ENCODE results near the gene YTHDC1.
A peak's percentile ranks its signal among the peaks of the same experiment; 100 is the strongest.
"Not testable (repeated sequence)": the region's sequence is repeated elsewhere in the genome, so short reads cannot be mapped to it uniquely, and the experiment has no call there.

Gene YTHDC1
- 226 to 274 reads per million in 2 donors for total RNA-seq

DNA sequence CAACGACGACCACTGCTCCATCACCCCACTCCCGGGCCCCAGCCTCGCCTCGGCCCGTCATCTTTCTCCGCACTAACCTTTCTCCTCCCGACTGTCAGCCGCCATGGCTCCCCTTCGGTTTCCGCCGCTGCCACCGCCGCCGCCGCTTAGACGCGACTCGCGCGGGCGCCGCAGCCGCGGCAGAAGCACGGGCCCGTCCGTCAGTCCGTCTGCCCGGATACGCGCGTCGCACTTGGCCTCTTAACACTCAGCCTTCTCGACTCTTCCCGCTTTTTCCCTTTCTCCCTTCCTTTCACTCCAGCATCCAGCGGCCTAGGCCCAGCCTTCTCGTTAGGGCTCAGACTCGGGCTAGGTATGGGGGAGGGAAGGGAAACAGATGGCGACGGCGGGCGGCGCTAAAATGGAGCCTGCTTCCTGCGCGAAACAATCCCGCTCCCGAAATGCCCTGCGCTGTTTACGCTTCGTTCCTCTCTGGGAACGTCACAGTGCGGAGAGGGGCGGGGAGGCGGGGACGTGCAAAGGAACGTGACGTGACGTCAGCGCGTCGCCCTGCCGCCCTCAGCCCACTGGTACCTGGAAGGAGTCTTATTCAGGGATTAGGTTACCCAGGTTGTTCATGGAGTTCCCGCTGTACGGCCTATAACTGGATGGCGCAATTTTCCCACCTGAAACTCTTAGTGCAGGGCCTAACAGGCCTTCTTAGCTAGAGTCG lies at the start of gene YTHDC1:
TSS of gene YTHDC1 (minus strand) at position 442 of the 712 bp plus-strand sequence. CDS start at position 105, 337 bp downstream.
- peak; percentile 77 for DNase-seq

- no peak for DNase-seq
Observed at GRCh38 chr4:68399306-68399705, 49.4 kb upstream of the YTHDC1 start.

DNA sequence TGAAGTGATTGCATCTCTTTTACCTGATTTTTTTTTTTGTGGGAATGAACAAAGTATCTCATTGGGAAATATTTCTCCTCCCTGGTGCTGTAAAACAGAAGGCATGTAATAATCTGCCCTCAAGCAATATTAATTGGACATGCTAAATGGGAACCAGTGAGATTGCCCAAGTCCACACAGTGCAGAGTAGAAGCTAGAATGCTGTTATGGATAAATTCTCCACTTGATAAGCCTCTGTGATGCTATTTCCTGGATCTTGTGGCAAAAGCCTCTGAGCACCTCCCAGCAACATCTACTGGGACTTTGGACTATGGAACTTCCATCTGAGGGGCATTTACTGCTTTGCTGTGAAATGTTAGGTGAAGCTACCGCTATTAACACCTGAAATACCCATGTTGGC lies 46.9 kb upstream of the YTHDC1 start:
- DNase-seq = no peak

DNA sequence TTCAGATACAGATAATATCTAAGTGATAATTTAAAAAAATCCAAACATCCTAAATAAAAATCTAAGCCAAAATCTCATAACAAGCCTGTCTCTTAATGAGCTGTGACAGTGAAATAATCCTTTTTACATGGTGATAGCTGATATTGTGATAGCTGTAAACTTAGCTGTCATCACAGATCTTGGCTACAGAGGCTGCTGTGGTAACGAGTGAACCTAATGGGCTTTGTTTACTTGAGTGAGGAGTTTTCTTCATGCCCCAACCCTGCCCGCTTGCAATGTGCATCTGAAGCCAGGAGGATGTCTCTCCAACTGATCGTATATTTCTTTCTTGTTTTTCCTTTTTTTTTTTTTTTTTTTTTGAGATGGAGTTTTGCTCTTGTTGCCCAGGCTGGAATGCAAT lies 41.5 kb upstream of the YTHDC1 start:
- no peak for DNase-seq

DNA sequence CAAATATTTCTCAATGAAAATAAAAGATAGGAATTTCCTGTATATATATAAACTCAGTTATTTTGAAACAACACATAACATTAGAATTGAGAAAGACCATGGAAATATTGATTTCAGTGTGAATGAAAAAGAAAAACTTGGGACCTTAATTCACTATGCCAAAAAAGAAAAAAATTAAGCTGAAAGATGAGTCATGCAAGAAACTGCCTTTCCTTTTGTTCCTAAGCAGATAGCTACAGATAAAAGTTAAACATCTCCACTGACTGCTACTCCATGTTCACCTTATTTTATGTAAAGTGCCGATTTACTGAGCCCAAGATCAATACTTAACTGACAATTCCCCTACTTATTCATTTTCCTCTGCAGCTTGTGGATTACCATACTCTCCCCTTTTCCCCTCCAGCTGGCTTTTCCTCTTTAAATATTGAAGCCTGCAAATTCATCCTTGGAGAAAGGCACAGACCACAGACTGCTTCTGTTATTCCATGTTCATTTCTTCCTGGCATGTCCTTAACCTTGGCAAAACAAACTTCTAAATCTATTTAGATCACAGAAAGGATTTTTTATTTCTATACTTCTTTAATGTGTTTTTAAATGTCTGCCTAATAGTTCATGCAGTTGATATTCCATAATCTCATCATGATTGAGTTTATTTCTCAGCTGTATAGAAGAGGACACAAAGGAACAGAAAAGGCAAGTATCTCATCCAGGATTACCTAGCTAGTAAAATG lies 40.5 kb upstream of the YTHDC1 start:
- no peak for DNase-seq

DNA sequence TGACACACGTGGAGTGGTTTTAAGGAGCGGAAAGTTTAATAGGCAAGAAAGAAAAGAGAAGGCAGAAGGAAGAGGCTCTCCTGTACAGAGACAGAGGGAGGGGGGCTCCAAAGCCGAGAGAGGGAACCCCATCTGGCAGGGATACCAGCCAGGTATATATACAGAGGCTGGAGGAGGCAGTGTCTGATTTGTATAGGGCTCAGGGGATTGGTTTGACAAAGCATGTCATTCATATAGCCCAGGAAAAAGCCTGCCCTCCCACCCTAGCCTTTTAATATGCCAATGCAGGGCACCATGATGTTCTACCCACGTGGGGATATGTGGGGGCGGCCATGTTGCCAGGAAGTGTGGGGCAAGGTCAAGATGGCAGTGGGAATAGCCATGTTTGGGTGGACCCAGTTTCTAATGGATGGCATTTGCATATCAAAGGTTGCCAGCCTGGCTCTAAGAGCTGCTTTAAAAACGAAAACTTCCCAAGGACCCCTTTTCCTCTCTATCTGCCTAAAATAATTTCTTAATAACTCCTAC lies 39.6 kb upstream of the YTHDC1 start:
- DNase-seq = not testable (repeated sequence)

- DNase-seq = no peak
Observed at GRCh38 chr4:68388347-68388865, 38.5 kb upstream of the YTHDC1 start.

DNA sequence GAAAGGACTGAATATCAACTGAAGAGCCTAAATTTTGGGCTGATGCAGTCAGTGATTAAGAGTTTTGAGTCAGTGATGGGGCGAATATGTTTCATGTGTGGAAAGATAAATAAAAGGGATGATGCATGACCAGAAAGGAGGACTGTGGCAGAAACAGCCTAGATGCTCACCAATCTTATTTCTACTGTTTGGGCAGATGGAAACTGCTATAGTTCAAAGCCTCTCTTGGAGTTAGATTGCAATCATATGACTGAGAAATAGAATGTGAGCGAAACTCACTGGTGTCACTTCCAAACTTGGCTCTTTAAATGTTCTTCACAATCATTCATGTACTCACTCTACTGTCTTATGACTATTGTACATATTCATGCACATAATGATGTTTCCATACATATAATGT lies 35.4 kb upstream of the YTHDC1 start:
- DNase-seq = no peak

- DNase-seq = no peak
Observed at GRCh38 chr4:68383115-68383514, 33.2 kb upstream of the YTHDC1 start.

DNA sequence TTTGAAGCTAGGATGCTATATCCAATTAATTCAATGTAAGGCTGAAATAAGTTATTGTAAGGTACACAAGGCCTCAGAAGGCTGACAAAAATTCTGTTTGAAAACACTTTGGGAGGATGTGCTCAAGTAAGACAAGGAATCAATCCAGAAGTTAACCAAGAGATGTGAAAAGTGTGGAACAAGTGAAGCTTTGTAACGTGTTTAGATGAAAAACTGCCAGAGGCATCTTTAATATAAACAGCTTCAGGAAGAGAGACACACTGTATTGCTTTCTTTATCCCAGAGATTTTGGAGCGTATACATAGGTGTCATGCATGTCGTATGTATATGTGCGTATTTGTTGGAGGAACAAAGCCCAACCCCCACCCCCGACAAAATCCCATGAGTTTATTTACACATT lies 28.3 kb upstream of the YTHDC1 start:
- no peak for DNase-seq

DNA sequence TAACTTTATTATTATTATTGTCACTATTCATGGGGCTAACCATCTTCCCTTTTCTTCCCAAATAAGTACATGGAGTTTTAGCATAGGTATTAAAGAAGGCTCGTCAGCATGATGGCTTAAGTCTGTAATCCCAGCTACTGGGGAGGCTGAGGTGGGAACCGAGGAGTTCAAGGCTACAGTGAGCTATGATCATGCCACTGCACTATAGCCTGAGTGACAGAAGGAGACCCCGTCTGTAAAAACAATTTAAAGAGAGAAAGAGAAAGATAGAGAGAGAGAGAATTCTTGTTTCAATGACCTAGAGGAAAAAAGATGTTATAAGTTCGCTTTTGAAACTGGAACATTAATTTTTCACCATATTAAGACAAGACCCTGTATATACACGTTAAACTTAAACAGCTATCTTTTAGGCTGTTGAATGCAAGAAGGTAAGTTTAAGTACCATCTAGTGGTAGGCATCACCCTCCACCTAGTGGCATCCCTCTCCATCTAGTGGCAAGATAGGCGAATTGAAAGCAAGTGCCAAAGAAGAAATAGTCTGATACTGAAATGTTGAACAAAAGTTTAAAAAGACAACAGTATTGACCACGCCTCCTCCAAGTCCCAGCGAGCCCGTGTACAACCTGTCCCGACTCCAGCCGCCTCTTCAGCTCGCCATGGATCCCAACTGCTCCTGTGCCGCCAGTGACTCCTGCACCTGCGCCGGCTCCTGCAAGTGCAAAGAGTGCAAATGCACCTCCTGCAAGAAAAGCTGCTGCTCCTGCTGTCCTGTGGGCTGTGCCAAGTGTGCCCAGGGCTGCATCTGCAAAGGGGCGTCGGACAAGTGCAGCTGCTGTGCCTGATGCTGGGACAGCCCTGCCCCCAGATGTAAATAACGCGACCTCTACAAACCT lies 26.0 kb upstream of the YTHDC1 start:
- peak; percentile 1 for DNase-seq

GRCh38 chr4:68373513-68373912 lies 23.6 kb upstream of the YTHDC1 start:
- DNase-seq = peak; percentile 12

DNA sequence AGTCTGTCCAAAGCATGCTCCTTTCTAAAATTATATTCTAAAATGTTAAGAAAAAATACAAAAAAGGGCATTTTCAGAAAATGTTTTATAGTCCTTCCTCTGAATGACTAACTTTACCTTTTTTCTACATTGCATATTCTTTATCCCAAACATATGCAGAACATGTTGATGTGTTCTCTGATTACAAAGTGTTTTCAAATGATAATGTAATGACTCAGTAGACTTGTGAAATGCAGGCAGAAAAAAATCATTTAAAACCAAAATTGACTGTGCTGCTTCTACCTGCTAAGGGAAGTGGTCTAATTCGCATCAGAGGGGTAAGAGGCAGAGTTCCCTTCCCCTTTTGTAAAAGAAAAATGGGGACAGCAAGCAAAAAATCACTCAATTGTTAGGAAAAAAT lies 22.7 kb upstream of the YTHDC1 start:
- no peak for DNase-seq

DNA sequence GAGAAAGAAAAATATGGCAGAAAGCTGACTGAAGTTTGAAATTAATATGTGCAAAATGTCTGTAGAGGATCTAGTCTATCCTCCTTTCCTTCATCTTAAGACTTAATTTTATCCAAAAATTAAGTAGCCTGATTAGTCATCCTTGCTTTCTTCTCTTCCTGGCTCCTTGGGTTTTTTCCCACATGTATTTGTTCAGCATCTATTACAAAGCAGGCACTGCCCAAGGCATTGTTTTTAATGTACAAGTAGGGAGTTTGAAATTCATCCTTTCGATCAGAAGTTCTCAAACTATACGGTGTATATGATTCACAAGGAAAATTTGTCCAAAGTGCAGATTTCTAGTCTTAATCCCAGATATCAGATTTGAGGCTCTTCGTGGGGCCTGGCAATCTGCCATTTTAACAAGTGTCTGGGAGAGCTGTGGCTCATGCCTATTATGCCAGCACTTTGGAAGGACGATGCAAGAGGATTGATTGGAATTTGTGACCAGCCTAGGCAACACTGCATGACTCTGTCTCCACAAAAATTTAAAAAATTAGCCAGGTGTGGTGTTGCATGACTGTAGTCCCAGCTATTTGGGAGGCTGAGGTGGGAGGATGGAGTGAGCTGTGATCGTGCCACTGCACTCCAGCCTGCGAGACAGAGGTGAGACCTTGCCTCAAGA lies 19.4 kb upstream of the YTHDC1 start:
- no peak for DNase-seq

- no peak for DNase-seq
Observed at GRCh38 chr4:68368691-68369131, 18.8 kb upstream of the YTHDC1 start.

- DNase-seq = no peak
Observed at GRCh38 chr4:68367835-68368234, 17.9 kb upstream of the YTHDC1 start.

GRCh38 chr4:68366600-68366999 lies 16.7 kb upstream of the YTHDC1 start:
- DNase-seq = no peak

GRCh38 chr4:68365068-68365467 lies 15.2 kb upstream of the YTHDC1 start:
- no peak for DNase-seq

GRCh38 chr4:68361146-68361589 lies 11.3 kb upstream of the YTHDC1 start:
- no peak for DNase-seq

DNA sequence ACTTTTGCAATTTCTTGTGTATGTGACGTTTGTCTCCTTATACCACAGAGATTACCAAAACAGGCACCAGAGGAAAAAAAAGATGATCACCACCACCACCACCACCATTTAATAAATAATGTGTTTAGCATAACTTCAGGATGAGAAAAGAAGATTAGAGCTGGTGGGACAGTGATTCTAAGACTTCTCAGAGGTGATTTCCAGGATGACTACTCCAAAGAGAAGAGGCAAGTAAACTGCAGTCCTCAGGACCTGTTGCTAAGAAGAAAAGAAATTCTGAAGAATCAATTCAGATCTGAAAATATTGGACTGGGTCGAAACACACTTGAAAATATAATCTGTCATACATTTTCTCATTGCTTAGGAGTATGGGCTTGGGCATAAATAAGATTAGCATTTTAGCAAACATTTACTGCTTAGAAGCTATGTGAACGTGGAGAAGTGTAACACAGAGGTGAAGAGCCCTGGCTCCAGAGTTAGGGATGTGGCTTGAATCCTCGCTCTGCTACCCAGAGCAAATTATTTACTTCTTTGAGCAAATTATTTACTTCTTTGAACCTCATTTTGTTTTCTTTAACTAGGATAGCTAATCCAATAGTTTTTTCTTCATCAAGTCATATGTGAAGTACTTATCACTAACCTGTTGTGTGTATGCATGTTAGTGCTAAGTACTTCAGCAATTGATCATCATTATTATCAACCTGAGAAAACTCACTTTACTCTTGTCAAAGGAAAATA lies 10.5 kb upstream of the YTHDC1 start:
- no peak for DNase-seq

DNA sequence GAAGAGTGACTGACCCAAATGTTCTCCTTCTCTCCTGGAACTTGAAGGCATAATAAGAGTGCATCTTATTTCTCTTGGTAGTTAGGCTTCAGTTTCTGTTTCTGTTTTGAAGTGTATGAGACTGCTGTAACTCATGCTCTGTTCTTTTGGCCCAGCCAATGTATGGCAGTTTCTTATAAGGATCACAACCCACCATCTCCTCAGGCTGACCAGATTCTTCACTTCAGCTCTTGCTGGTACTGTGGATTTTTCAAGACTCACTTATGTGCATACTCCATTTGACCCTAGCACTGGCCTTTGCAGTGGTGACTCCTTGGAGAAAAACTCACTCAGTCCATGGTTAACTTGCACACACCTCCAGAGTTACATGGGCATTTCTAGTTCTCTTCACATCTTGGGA lies 9.6 kb upstream of the YTHDC1 start:
- no peak for DNase-seq
